ENCODE measurements around the gene PSD2.

Gene PSD2

GRCh38 chr5:139839232-139839815 lies 43.7 kb downstream of the PSD2 start:
- Histone ChIP-seq H3K9ac (ENCODE audit: low read length) (no peak overlapping the region), H3K27ac (ENCODE audit: low read length, poor library complexity, severe bottlenecking) (no peak overlapping the region), H2BK5ac (ENCODE audit: low read depth, low read length, poor library complexity, severe bottlenecking) (no peak overlapping the region), H2BK15ac (ENCODE audit: low read depth, poor library complexity, severe bottlenecking) (no peak overlapping the region), H2BK12ac (ENCODE audit: low read length in 2 of 2) (no peak overlapping the region), H4K8ac (ENCODE audit: low read length) (no peak overlapping the region), H3K27me3 (ENCODE audit: control insufficient read depth in 1 of 2, insufficient read depth in 1 of 2, low read length in 2 of 2) (peaks cover 42 to 49% of the 10 kb centered on the region in 2 experiments), H3K79me1 (replicated peaks; ENCODE audit: low read length, poor library complexity, severe bottlenecking) (no peaks in the 10 kb centered on the region), H3K18ac (ENCODE audit: low read depth in 1 of 2, low read length in 2 of 2) (no peak overlapping the region), H3K4me1 (ENCODE audit: control insufficient read depth, insufficient read depth, low read depth, low read length) (no peaks in the 10 kb centered on the region), H3K4ac (ENCODE audit: low read depth in 1 of 2, low read length in 2 of 2) (no peak overlapping the region), H3K36me3 (ENCODE audit: control insufficient read depth in 1 of 2, insufficient read depth in 2 of 2, low read depth in 1 of 2, low read length in 2 of 2) (no peaks in the 10 kb centered on the region), H2AFZ (ENCODE audit: low read depth, low read length) (no peak overlapping the region), H4K91ac (ENCODE audit: low read length) (no peak overlapping the region), H3K9me3 (ENCODE audit: control insufficient read depth, low read length) (no peaks in the 10 kb centered on the region), H3K4me2 (ENCODE audit: low read length, poor library complexity, severe bottlenecking) (no peak overlapping the region), H2AK5ac (ENCODE audit: low read length, severe bottlenecking) (no peak overlapping the region), H3K4me3 (ENCODE audit: insufficient read depth in 1 of 2, low read depth in 1 of 2, low read length in 2 of 2) (no peak overlapping the region), H3K14ac (ENCODE audit: low read length in 2 of 2) (no peak overlapping the region), H2BK120ac (ENCODE audit: low read depth, low read length) (no peak overlapping the region), H3K23ac (ENCODE audit: low read length in 2 of 2) (no peak overlapping the region)
- 91% methylated on average over 16 of the region's 16 CpGs for WGBS
- DNase-seq: no peak

GRCh38 chr5:139839918-139840317 lies 44.3 kb downstream of the PSD2 start:
- H3K27me3 ChIP-seq (ENCODE audit: control insufficient read depth in 1 of 2, insufficient read depth in 1 of 2, low read length in 2 of 2): peaks cover 44 to 45% of the 10 kb centered on the region in 2 experiments
- no peak for DNase-seq
- no peak overlapping the region for H3K18ac ChIP-seq (ENCODE audit: low read depth in 1 of 2, low read length in 2 of 2)
- peaks cover 2% of the 10 kb centered on the region for H3K4me1 ChIP-seq (ENCODE audit: control insufficient read depth, insufficient read depth, low read depth, low read length)
- no peak overlapping the region for H3K27ac ChIP-seq (ENCODE audit: low read length, poor library complexity, severe bottlenecking)
- no peak overlapping the region for H2BK15ac ChIP-seq (ENCODE audit: low read depth, poor library complexity, severe bottlenecking)
- no peak overlapping the region for H3K23ac ChIP-seq (ENCODE audit: low read length in 2 of 2)
- no peaks in the 10 kb centered on the region for H3K36me3 ChIP-seq (ENCODE audit: control insufficient read depth in 1 of 2, insufficient read depth in 2 of 2, low read depth in 1 of 2, low read length in 2 of 2)
- no peak overlapping the region for H2BK12ac ChIP-seq (ENCODE audit: low read length in 2 of 2)
- H3K79me1 ChIP-seq (replicated peaks; ENCODE audit: low read length, poor library complexity, severe bottlenecking): no peaks in the 10 kb centered on the region
- no peak overlapping the region for H3K4me3 ChIP-seq (ENCODE audit: insufficient read depth in 1 of 2, low read depth in 1 of 2, low read length in 2 of 2)
- H2AFZ ChIP-seq (ENCODE audit: low read depth, low read length): no peak overlapping the region
- H3K4me2 ChIP-seq (ENCODE audit: low read length, poor library complexity, severe bottlenecking): no peak overlapping the region
- H2AK5ac ChIP-seq (ENCODE audit: low read length, severe bottlenecking): no peak overlapping the region
- no peaks in the 10 kb centered on the region for H3K9me3 ChIP-seq (ENCODE audit: control insufficient read depth, low read length)
- no peak overlapping the region for H2BK5ac ChIP-seq (ENCODE audit: low read depth, low read length, poor library complexity, severe bottlenecking)
- no peak overlapping the region for H4K91ac ChIP-seq (ENCODE audit: low read length)
- H3K4ac ChIP-seq (ENCODE audit: low read depth in 1 of 2, low read length in 2 of 2): no peak overlapping the region
- H4K8ac ChIP-seq (ENCODE audit: low read length): no peak overlapping the region
- H2BK120ac ChIP-seq (ENCODE audit: low read depth, low read length): no peak overlapping the region
- no peak overlapping the region for H3K9ac ChIP-seq (ENCODE audit: low read length)
- no peak overlapping the region for H3K14ac ChIP-seq (ENCODE audit: low read length in 2 of 2)
- WGBS: 73% methylated on average over 8 of the region's 8 CpGs

GRCh38 chr5:139841549-139841948 lies 45.9 kb downstream of the PSD2 start:
- no peaks in the 10 kb centered on the region for H3K36me3 ChIP-seq (ENCODE audit: control insufficient read depth in 1 of 2, insufficient read depth in 2 of 2, low read depth in 1 of 2, low read length in 2 of 2)
- H3K27me3 ChIP-seq (ENCODE audit: control insufficient read depth in 1 of 2, insufficient read depth in 1 of 2, low read length in 2 of 2): peaks cover 46 to 60% of the 10 kb centered on the region in 2 experiments
- no peak overlapping the region for H3K4me3 ChIP-seq (ENCODE audit: insufficient read depth in 1 of 2, low read depth in 1 of 2, low read length in 2 of 2)
- no peak overlapping the region for H3K4ac ChIP-seq (ENCODE audit: low read depth in 1 of 2, low read length in 2 of 2)
- H4K91ac ChIP-seq (ENCODE audit: low read length): no peak overlapping the region
- no peak overlapping the region for H2BK5ac ChIP-seq (ENCODE audit: low read depth, low read length, poor library complexity, severe bottlenecking)
- H2AK5ac ChIP-seq (ENCODE audit: low read length, severe bottlenecking): no peak overlapping the region
- H4K8ac ChIP-seq (ENCODE audit: low read length): no peak overlapping the region
- H3K9ac ChIP-seq (ENCODE audit: low read length): no peak overlapping the region
- no peak overlapping the region for H2BK120ac ChIP-seq (ENCODE audit: low read depth, low read length)
- no peak overlapping the region for H2BK12ac ChIP-seq (ENCODE audit: low read length in 2 of 2)
- H3K4me1 ChIP-seq (ENCODE audit: control insufficient read depth, insufficient read depth, low read depth, low read length): peaks cover 2% of the 10 kb centered on the region
- no peak overlapping the region for H3K14ac ChIP-seq (ENCODE audit: low read length in 2 of 2)
- H3K18ac ChIP-seq (ENCODE audit: low read depth in 1 of 2, low read length in 2 of 2): no peak overlapping the region
- no peak overlapping the region for H3K27ac ChIP-seq (ENCODE audit: low read length, poor library complexity, severe bottlenecking)
- H3K9me3 ChIP-seq (ENCODE audit: control insufficient read depth, low read length): no peaks in the 10 kb centered on the region
- no peaks in the 10 kb centered on the region for H3K79me1 ChIP-seq (replicated peaks; ENCODE audit: low read length, poor library complexity, severe bottlenecking)
- no peak overlapping the region for H3K4me2 ChIP-seq (ENCODE audit: low read length, poor library complexity, severe bottlenecking)
- DNase-seq: no peak
- H2AFZ ChIP-seq (ENCODE audit: low read depth, low read length): no peak overlapping the region
- WGBS: 60% methylated on average over 3 of the region's 4 CpGs
- no peak overlapping the region for H2BK15ac ChIP-seq (ENCODE audit: low read depth, poor library complexity, severe bottlenecking)
- H3K23ac ChIP-seq (ENCODE audit: low read length in 2 of 2): no peak overlapping the region

- H3K4ac ChIP-seq (ENCODE audit: low read depth in 1 of 2, low read length in 2 of 2): no peak overlapping the region
- no peak overlapping the region for H2AK5ac ChIP-seq (ENCODE audit: low read length, severe bottlenecking)
- peaks cover 2% of the 10 kb centered on the region for H3K4me1 ChIP-seq (ENCODE audit: control insufficient read depth, insufficient read depth, low read depth, low read length)
- H2BK5ac ChIP-seq (ENCODE audit: low read depth, low read length, poor library complexity, severe bottlenecking): no peak overlapping the region
- no peak overlapping the region for H2BK120ac ChIP-seq (ENCODE audit: low read depth, low read length)
- H3K27ac ChIP-seq (ENCODE audit: low read length, poor library complexity, severe bottlenecking): no peak overlapping the region
- no peaks in the 10 kb centered on the region for H3K36me3 ChIP-seq (ENCODE audit: control insufficient read depth in 1 of 2, insufficient read depth in 2 of 2, low read depth in 1 of 2, low read length in 2 of 2)
- peaks cover 45 to 68% of the 10 kb centered on the region in 2 experiments for H3K27me3 ChIP-seq (ENCODE audit: control insufficient read depth in 1 of 2, insufficient read depth in 1 of 2, low read length in 2 of 2)
- H3K14ac ChIP-seq (ENCODE audit: low read length in 2 of 2): no peak overlapping the region
- no peaks in the 10 kb centered on the region for H3K9me3 ChIP-seq (ENCODE audit: control insufficient read depth, low read length)
- H3K18ac ChIP-seq (ENCODE audit: low read depth in 1 of 2, low read length in 2 of 2): no peak overlapping the region
- H4K8ac ChIP-seq (ENCODE audit: low read length): no peak overlapping the region
- H3K23ac ChIP-seq (ENCODE audit: low read length in 2 of 2): no peak overlapping the region
- no peaks in the 10 kb centered on the region for H3K79me1 ChIP-seq (replicated peaks; ENCODE audit: low read length, poor library complexity, severe bottlenecking)
- no peak overlapping the region for H3K4me2 ChIP-seq (ENCODE audit: low read length, poor library complexity, severe bottlenecking)
- H4K91ac ChIP-seq (ENCODE audit: low read length): no peak overlapping the region
- DNase-seq: no peak
- 81% methylated on average over 7 of the region's 7 CpGs for WGBS
- H3K9ac ChIP-seq (ENCODE audit: low read length): no peak overlapping the region
- H2BK15ac ChIP-seq (ENCODE audit: low read depth, poor library complexity, severe bottlenecking): no peak overlapping the region
- H3K4me3 ChIP-seq (ENCODE audit: insufficient read depth in 1 of 2, low read depth in 1 of 2, low read length in 2 of 2): no peak overlapping the region
- no peak overlapping the region for H2BK12ac ChIP-seq (ENCODE audit: low read length in 2 of 2)
- no peak overlapping the region for H2AFZ ChIP-seq (ENCODE audit: low read depth, low read length)
Observed at GRCh38 chr5:139842321-139842720, 46.7 kb downstream of the PSD2 start.
